Progenitor cell of endocrine pancreas (in vitro differentiated cells): ENCODE measurements around the gene S100Z. TPM values are rescaled to one million over a fixed set of nuclear protein-coding genes. Genes with fewer than 3 reads are reported as not detected.

Experiments used
- DNase-seq: peaks from one replicate; pipeline ENCODE4 v3.0.0; 2021; ENCODE audit warnings: low spot score; ENCODE audit not compliant: unreplicated experiment
- H3K27ac Mint-ChIP-seq: 2 replicates; pipeline ENCODE4 v1.8.0; 2021; ENCODE audit warnings: mild to moderate bottlenecking, moderate library complexity, mixed read lengths
- H3K27me3 Mint-ChIP-seq: 2 replicates; pipeline ENCODE4 v1.8.0; 2021; ENCODE audit warnings: mixed read lengths
- H3K36me3 Mint-ChIP-seq: 2 replicates; pipeline ENCODE4 v1.8.0; 2022; ENCODE audit warnings: mixed read lengths; ENCODE audit not compliant: insufficient read depth
- H3K4me1 Mint-ChIP-seq: 2 replicates; pipeline ENCODE4 v1.8.0; 2021; ENCODE audit warnings: low read depth, mixed read lengths
- H3K4me3 Mint-ChIP-seq: 2 replicates; pipeline ENCODE4 v1.8.0; 2021; ENCODE audit warnings: low read depth, mild to moderate bottlenecking, moderate library complexity, mixed read lengths
- H3K9me3 Mint-ChIP-seq: 2 replicates; pipeline ENCODE4 v1.8.0; 2021; ENCODE audit warnings: low read depth, mixed read lengths
- total RNA-seq: library from RNA; stranded (reverse); gene quantifications from 2 replicates; pipeline ENCODE4 v1.2.1, GENCODE V29; 2021
- TF ChIP-seq, protein P1 (sequence below): fragments of 200-600 bp; sonication (generic); IDR thresholded peaks from one replicate; pipeline ENCODE4 v1.5.0; 2021; ENCODE audit warnings: antibody characterized with exemption, mild to moderate bottlenecking; ENCODE audit not compliant: unreplicated experiment

The S100Z gene
- total RNA-seq, 1 donor from 2014 or later: 1.7 TPM

GRCh38 chr5:76964060-76964459, 114.2 kb downstream of the S100Z start:
- Mint-ChIP-seq H3K9me3 (no peaks in the 10 kb centered on the region), H3K4me1 (peaks cover 4% of the 10 kb centered on the region), H3K36me3 (peaks cover 2% of the 10 kb centered on the region), H3K27ac (no peak overlapping the region), H3K27me3 (peaks cover 4% of the 10 kb centered on the region), H3K4me3 (no peak overlapping the region)
- no peak for DNase-seq
- TF ChIP-seq, protein P1, sequence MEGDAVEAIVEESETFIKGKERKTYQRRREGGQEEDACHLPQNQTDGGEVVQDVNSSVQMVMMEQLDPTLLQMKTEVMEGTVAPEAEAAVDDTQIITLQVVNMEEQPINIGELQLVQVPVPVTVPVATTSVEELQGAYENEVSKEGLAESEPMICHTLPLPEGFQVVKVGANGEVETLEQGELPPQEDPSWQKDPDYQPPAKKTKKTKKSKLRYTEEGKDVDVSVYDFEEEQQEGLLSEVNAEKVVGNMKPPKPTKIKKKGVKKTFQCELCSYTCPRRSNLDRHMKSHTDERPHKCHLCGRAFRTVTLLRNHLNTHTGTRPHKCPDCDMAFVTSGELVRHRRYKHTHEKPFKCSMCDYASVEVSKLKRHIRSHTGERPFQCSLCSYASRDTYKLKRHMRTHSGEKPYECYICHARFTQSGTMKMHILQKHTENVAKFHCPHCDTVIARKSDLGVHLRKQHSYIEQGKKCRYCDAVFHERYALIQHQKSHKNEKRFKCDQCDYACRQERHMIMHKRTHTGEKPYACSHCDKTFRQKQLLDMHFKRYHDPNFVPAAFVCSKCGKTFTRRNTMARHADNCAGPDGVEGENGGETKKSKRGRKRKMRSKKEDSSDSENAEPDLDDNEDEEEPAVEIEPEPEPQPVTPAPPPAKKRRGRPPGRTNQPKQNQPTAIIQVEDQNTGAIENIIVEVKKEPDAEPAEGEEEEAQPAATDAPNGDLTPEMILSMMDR: no peak

Other genes with a start within 250 kb of the S100Z start
- 0.16 TPM in 1 of 2 replicates, not detected in the other for gene F2RL2, start 226.6 kb upstream of the S100Z start, total RNA-seq
- gene F2R, start 133.9 kb upstream of the S100Z start, total RNA-seq: 25.1 and 28.7 TPM in 2 replicates
- gene F2RL1, start 31.0 kb upstream of the S100Z start, total RNA-seq: 6.5 and 10.0 TPM in 2 replicates
- gene CRHBP, start 103.0 kb downstream of the S100Z start, total RNA-seq: 1.1 and 2.2 TPM in 2 replicates
- gene AGGF1, start 180.4 kb downstream of the S100Z start, total RNA-seq: 26.3 and 28.1 TPM in 2 replicates
- gene ZBED3, start 237.3 kb downstream of the S100Z start, total RNA-seq: 37.1 and 38.0 TPM in 2 replicates